Suprapubic skin (tissue), 4 donors: ENCODE results near the gene STIM2. TPM values are rescaled to one million over a fixed set of nuclear protein-coding genes. Genes with fewer than 3 reads are reported as not detected.
"Not testable (repeated sequence)": the region's sequence is repeated elsewhere in the genome, so short reads cannot be mapped to it uniquely, and the experiment has no call there.

Experiments
- DNase-seq, 2 donors: peaks; one replicate each; pipeline ENCODE4 v3.0.0-alpha.2; 2019; ENCODE audit warnings: low spot score in 2 of 2
- H3K27ac ChIP-seq: fragments of 200-600 bp; sonication (generic); one replicate; pipeline ENCODE4 v1.5.1; 2019
- H3K27me3 ChIP-seq: fragments of 200-600 bp; sonication (generic); one replicate; pipeline ENCODE4 v1.5.1; 2019
- H3K36me3 ChIP-seq: fragments of 200-600 bp; sonication (generic); one replicate; pipeline ENCODE4 v1.5.1; 2019
- H3K4me1 ChIP-seq: fragments of 200-600 bp; sonication (generic); one replicate; pipeline ENCODE4 v1.5.1; 2019
- H3K4me3 ChIP-seq: fragments of 200-600 bp; sonication (generic); one replicate; pipeline ENCODE4 v1.5.1; 2019; ENCODE audit warnings: mild to moderate bottlenecking
- H3K9me3 ChIP-seq: fragments of 200-600 bp; sonication (generic); one replicate; pipeline ENCODE4 v1.5.1; 2019
- CTCF ChIP-seq, 2 donors: fragments of 200-600 bp in 1 of 2; fragments of 450-650 bp in 1 of 2; sonication (generic) in 1 of 2; IDR thresholded peaks; one replicate each; pipeline ENCODE4 v1.5.1; 2016 to 2019; ENCODE audit warnings: antibody characterized with exemption in 2 of 2, mild to moderate bottlenecking in 1 of 2, moderate library complexity in 1 of 2
- EP300 ChIP-seq: sonication (generic); formaldehyde crosslinking; IDR thresholded peaks from one replicate; pipeline ENCODE4 v1.6.1; 2017; ENCODE audit warnings: antibody characterized with exemption
- POLR2A ChIP-seq, 2 donors: fragments of 450-650 bp; IDR thresholded peaks; one replicate each; pipeline ENCODE4 v1.6.1; 2017; ENCODE audit warnings: antibody characterized with exemption in 2 of 2, mild to moderate bottlenecking in 2 of 2, moderate library complexity in 2 of 2
- POLR2AphosphoS5 ChIP-seq, 3 donors: sonication (generic); formaldehyde crosslinking; IDR thresholded peaks; one replicate each; pipeline ENCODE4 v1.6.1; 2017; ENCODE audit warnings: antibody characterized with exemption in 3 of 3
- WGBS: methylation state at CpG from one replicate; pipeline ENCODE4 v1.1.5; 2018; 5-methylcytosine and 5-hydroxymethylcytosine counted together
- total RNA-seq, 4 donors: library from RNA; depleted of rRNA; stranded (reverse); fragments of >200 nt; gene quantifications; one replicate each; pipeline ENCODE4 v1.1.0, GENCODE V29; 2016

The STIM2 gene
- total RNA-seq, 4 donors from 2014 or later: 20.2 to 37.3 (median 27.5) TPM

GRCh38 chr4:26891054-26891453 lies 30.4 kb downstream of the STIM2 start:
- Histone ChIP-seq H3K4me3 (no peak overlapping the region), H3K36me3 (no peaks in the 10 kb centered on the region), H3K4me1 (peaks cover 15% of the 10 kb centered on the region), H3K27me3 (no peaks in the 10 kb centered on the region), H3K27ac (no peak overlapping the region), H3K9me3 (no peaks in the 10 kb centered on the region)
- no peak for DNase-seq
- TF ChIP-seq POLR2AphosphoS5 (IDR thresholded peaks at IDR 0.05) (no peak), POLR2A (IDR thresholded peaks at IDR 0.05) (no peak), EP300 (no peak)

GRCh38 chr4:26891867-26892266 lies 31.2 kb downstream of the STIM2 start:
- no peaks in the 10 kb centered on the region for H3K36me3 ChIP-seq
- peaks cover 8% of the 10 kb centered on the region for H3K4me1 ChIP-seq
- 100% methylated on average over 6 of the region's 6 CpGs for WGBS
- no peak for TF ChIP-seq EP300
- H3K4me3 ChIP-seq: no peak overlapping the region
- no peak for DNase-seq
- H3K27ac ChIP-seq: no peak overlapping the region
- no peaks in the 10 kb centered on the region for H3K9me3 ChIP-seq
- no peaks in the 10 kb centered on the region for H3K27me3 ChIP-seq

- TF ChIP-seq POLR2A (IDR thresholded peaks at IDR 0.05): no peak
- no peak for TF ChIP-seq EP300
- TF ChIP-seq CTCF (IDR thresholded peaks at IDR 0.05): no peak
- TF ChIP-seq POLR2AphosphoS5 (IDR thresholded peaks at IDR 0.05): no peak
- Histone ChIP-seq H3K9me3 (no peaks in the 10 kb centered on the region), H3K36me3 (no peaks in the 10 kb centered on the region), H3K27me3 (no peaks in the 10 kb centered on the region), H3K27ac (no peak overlapping the region), H3K4me3 (no peak overlapping the region), H3K4me1 (peaks cover 5% of the 10 kb centered on the region)
- DNase-seq: no peak
- WGBS: 82% methylated on average over 3 of the region's 3 CpGs
Observed at GRCh38 chr4:26892480-26893150, 32.0 kb downstream of the STIM2 start.

GRCh38 chr4:26893491-26893890 lies 32.9 kb downstream of the STIM2 start:
- WGBS: 55% methylated on average over 2 of the region's 2 CpGs

GRCh38 chr4:26894881-26895280 lies 34.2 kb downstream of the STIM2 start:
- not testable (repeated sequence) for DNase-seq, H3K27ac ChIP-seq, H3K4me3 ChIP-seq, H3K27me3 ChIP-seq, H3K9me3 ChIP-seq, H3K4me1 ChIP-seq, H3K36me3 ChIP-seq
- WGBS: 54% methylated on average over 7 of the region's 7 CpGs

More at GRCh38 chr4:26893491-26893890, 32.9 kb downstream of the STIM2 start:
- Histone ChIP-seq H3K27me3 (no peaks in the 10 kb centered on the region), H3K4me1 (peaks cover 5% of the 10 kb centered on the region), H3K27ac (no peak overlapping the region), H3K9me3 (no peaks in the 10 kb centered on the region), H3K36me3 (no peaks in the 10 kb centered on the region), H3K4me3 (no peak overlapping the region)
- TF ChIP-seq CTCF (IDR thresholded peaks at IDR 0.05) (no peak), POLR2A (IDR thresholded peaks at IDR 0.05) (no peak), EP300 (no peak), POLR2AphosphoS5 (IDR thresholded peaks at IDR 0.05) (no peak)
- no peak for DNase-seq

GRCh38 chr4:26896636-26897035 lies 36.0 kb downstream of the STIM2 start:
- Histone ChIP-seq H3K27ac (no peak overlapping the region), H3K4me3 (no peak overlapping the region), H3K36me3 (no peaks in the 10 kb centered on the region), H3K4me1 (peaks cover 18% of the 10 kb centered on the region), H3K27me3 (no peaks in the 10 kb centered on the region), H3K9me3 (no peaks in the 10 kb centered on the region)
- WGBS: 60% methylated on average over 2 of the region's 2 CpGs
- no peak for DNase-seq
- TF ChIP-seq EP300 (no peak), CTCF (IDR thresholded peaks at IDR 0.05) (no peak), POLR2A (IDR thresholded peaks at IDR 0.05) (no peak), POLR2AphosphoS5 (IDR thresholded peaks at IDR 0.05) (no peak)

GRCh38 chr4:26899991-26900390 lies 39.4 kb downstream of the STIM2 start:
- TF ChIP-seq CTCF (IDR thresholded peaks at IDR 0.05) (no peak), POLR2AphosphoS5 (IDR thresholded peaks at IDR 0.05) (no peak), POLR2A (IDR thresholded peaks at IDR 0.05) (no peak), EP300 (no peak)
- Histone ChIP-seq H3K27ac (no peak overlapping the region), H3K36me3 (no peaks in the 10 kb centered on the region), H3K27me3 (no peaks in the 10 kb centered on the region), H3K9me3 (no peaks in the 10 kb centered on the region), H3K4me1 (peaks cover 13% of the 10 kb centered on the region), H3K4me3 (no peak overlapping the region)
- WGBS: 58% methylated on average over 3 of the region's 3 CpGs
- DNase-seq: no peak
